ENCODE results near the gene NCKAP5.

- TF ChIP-seq, protein P1, sequence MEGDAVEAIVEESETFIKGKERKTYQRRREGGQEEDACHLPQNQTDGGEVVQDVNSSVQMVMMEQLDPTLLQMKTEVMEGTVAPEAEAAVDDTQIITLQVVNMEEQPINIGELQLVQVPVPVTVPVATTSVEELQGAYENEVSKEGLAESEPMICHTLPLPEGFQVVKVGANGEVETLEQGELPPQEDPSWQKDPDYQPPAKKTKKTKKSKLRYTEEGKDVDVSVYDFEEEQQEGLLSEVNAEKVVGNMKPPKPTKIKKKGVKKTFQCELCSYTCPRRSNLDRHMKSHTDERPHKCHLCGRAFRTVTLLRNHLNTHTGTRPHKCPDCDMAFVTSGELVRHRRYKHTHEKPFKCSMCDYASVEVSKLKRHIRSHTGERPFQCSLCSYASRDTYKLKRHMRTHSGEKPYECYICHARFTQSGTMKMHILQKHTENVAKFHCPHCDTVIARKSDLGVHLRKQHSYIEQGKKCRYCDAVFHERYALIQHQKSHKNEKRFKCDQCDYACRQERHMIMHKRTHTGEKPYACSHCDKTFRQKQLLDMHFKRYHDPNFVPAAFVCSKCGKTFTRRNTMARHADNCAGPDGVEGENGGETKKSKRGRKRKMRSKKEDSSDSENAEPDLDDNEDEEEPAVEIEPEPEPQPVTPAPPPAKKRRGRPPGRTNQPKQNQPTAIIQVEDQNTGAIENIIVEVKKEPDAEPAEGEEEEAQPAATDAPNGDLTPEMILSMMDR (IDR thresholded peaks at IDR 0.05; ENCODE audit: insufficient read depth, low read length), result no peak
- no peak for TF ChIP-seq POLR2AphosphoS5 (IDR thresholded peaks at IDR 0.05; ENCODE audit: low read depth)
- TF ChIP-seq SPI1 (IDR thresholded peaks at IDR 0.05; ENCODE audit: borderline replicate concordance, low read depth), result no peak
- TF ChIP-seq, protein P2, sequence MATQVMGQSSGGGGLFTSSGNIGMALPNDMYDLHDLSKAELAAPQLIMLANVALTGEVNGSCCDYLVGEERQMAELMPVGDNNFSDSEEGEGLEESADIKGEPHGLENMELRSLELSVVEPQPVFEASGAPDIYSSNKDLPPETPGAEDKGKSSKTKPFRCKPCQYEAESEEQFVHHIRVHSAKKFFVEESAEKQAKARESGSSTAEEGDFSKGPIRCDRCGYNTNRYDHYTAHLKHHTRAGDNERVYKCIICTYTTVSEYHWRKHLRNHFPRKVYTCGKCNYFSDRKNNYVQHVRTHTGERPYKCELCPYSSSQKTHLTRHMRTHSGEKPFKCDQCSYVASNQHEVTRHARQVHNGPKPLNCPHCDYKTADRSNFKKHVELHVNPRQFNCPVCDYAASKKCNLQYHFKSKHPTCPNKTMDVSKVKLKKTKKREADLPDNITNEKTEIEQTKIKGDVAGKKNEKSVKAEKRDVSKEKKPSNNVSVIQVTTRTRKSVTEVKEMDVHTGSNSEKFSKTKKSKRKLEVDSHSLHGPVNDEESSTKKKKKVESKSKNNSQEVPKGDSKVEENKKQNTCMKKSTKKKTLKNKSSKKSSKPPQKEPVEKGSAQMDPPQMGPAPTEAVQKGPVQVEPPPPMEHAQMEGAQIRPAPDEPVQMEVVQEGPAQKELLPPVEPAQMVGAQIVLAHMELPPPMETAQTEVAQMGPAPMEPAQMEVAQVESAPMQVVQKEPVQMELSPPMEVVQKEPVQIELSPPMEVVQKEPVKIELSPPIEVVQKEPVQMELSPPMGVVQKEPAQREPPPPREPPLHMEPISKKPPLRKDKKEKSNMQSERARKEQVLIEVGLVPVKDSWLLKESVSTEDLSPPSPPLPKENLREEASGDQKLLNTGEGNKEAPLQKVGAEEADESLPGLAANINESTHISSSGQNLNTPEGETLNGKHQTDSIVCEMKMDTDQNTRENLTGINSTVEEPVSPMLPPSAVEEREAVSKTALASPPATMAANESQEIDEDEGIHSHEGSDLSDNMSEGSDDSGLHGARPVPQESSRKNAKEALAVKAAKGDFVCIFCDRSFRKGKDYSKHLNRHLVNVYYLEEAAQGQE (IDR thresholded peaks at IDR 0.05; ENCODE audit: insufficient replicate concordance, low read depth), result no peak
- no peak for TF ChIP-seq GABPA (IDR thresholded peaks at IDR 0.05; ENCODE audit: low read depth)
Measured at GRCh38 chr2:133526530-133527300, 41.5 kb downstream of the NCKAP5 start.

Measured in HL-60 (cell line).